SU-DHL-6 (cell line): ENCODE measurements around the gene NANOS1.

Experiments
- CTCF ChIP-seq: fragments of 200-600 bp; sonication (generic); IDR thresholded peaks from one replicate; pipeline ENCODE4 v1.5.1; 2017; ENCODE audit warnings: antibody characterized with exemption, mild to moderate bottlenecking, low read length, moderate library complexity; ENCODE audit not compliant: insufficient read depth, poor library complexity, severe bottlenecking
- EZH2phosphoT487 ChIP-seq: fragments of 200-600 bp; sonication (generic), shearing (Covaris generic); conservative IDR thresholded peaks from 2 replicates; pipeline ENCODE4 v1.6.1; 2018; ENCODE audit warnings: mild to moderate bottlenecking, antibody characterized with exemption, low read length, moderate library complexity, mixed read lengths

GRCh38 chr10:118994321-118994720, 35.2 kb upstream of the NANOS1 start:
- no peak for TF ChIP-seq CTCF
- no peak for TF ChIP-seq EZH2phosphoT487
